Activated T-cell treated with anti-CD3 and anti-CD28 coated beads for 48 hours (primary cell): Measurements from ENCODE around the gene CEP72.
A peak's percentile ranks its signal among the peaks of the same experiment; 100 is the strongest.
"Not testable (repeated sequence)": the region's sequence is repeated elsewhere in the genome, so short reads cannot be mapped to it uniquely, and the experiment has no call there.

ENCODE experiments used
- DNase-seq: peaks from one replicate; pipeline ENCODE4 v3.0.0-alpha.2; 2020; ENCODE audit warnings: low read depth

CEP72 gene, protein sequence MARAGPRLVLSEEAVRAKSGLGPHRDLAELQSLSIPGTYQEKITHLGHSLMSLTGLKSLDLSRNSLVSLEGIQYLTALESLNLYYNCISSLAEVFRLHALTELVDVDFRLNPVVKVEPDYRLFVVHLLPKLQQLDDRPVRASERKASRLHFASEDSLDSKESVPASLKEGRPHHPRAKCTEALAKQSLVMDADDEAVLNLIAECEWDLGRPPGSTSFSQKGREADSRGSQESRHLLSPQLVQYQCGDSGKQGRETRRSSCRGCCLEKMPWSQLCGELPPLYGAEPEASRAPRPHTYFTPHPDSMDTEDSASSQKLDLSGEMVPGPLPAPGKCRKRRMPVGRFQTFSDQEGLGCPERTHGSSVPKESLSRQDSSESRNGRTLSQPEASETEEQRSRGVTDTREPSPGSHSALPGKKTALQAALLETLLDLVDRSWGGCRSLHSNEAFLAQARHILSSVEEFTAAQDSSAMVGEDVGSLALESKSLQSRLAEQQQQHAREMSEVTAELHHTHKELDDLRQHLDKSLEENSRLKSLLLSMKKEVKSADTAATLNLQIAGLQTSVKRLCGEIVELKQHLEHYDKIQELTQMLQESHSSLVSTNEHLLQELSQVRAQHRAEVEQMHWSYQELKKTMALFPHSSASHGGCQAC

DNA sequence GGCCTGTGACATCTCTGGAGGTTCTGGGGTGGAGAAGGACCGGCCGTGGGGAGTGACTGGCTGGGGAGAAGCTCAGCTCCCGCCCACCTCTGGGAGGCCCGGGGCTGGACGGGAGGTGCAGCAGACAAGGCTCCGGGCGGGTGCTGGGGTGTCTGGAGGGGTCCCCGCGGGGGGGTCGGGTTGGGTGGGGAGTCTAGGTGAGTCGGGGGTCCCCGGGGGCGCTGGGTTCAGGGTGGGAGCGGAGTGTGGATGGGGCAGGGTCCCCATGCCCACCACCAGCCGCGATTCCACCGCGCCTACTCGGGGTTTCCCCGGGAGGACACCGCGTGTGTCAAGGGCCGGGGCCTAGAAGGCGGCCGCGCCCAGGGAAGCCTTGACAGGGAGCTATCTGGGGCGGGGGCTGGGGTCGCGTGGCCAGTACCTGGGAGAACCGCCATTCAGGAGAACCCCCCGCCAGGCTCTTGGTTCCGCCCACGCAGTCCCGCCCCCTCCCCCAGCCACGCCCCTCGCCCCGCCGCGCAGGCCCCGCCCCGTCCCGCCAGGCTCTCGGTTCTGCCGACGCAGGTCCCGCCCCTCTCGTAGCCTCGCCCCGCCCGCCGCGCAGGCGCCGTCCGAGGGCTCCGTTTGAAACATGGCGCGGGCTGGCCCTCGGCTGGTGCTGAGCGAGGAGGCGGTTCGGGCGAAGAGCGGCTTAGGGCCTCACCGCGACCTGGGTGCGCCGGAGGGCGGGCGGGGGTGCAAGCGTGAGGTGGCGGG is at the start of gene CEP72:
CEP72 (plus strand) TSS at position 610 of the 756 bp plus-strand sequence; CDS start at position 632, 22 bp downstream.
- DNase-seq, result peak; percentile 93

DNA sequence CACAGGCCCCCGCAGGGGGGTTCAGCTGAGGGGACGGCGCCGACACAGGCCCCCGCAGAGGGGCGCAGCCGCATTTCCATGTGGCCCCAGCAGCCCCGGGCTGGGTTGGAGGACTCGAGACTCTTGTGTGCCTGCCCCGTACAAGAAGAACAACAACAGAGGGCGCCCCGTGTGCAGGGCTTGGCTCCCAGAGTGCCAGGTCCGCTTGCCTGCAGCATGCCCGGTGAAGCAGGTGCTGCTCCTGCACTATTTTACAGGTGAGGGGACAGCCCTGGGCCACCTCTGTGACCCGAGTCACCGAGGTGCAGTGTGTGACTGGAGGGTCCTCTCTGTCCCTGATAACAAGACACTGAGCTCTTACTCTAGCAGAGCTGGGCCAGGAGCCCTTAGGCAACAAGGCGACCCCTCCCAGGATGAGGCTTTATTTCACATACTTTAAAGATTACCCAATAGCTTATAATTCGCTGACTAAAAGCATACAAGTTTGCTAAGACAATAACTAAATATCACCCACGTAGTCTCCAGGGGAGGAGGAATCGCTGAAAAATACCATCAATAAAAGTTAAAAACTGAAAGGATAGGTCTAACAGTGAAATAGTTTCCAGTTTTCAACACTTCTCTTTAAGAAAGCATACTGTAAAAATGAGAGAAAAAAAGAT is 46.2 kb upstream of the CEP72 start:
- DNase-seq, result no peak

DNA sequence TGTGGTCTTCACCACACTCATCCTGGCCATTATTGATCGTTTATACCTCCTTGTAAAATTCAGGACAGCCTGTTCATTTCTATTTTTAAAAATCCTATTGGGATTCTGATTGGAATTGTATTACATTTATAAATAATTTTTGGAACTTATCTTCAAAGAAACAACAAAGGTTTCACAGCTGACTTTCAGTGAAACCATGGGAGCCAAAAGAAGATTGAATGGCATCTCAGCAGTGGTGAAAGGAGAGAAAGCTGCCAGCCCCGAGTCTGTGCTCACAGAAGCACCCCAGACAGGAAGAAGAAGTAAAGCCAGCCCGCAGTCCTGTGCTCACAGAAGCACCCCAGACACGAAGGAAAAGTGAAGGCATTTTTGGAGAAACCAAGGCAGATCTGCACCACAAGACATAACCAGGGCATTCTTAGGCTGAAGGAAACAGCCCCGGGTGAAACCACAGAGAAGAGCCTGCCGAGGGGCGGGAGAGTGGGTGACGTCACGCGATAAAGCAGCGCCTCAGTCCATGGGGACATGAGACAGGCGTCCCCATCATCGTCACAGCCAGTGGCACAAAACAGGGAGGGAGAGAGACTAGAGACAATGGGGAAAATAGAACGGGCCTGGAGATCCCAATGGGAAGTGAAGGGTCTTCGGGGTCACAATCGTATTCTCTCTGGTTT is 45.4 kb upstream of the CEP72 start:
- no peak for DNase-seq

DNA sequence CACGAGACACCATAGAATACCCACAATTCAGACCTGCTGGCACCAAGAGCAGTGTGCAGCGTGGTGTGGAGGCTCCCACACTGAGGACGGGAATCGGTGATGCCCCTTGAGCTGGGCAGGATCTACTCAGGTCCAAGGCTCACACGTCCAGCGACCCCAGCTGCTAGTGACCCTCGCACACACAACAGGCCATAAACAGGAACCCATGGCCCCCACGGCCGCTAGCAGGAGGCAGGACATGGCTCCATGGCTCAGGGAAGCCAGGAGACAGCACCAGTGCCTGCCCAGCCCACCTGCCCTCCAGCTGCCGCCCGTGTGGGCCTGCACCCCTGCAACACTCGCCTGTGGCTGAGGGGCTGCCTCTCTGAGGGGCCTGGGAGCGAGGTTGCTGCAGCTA is 44.5 kb upstream of the CEP72 start:
- DNase-seq, result no peak

DNA sequence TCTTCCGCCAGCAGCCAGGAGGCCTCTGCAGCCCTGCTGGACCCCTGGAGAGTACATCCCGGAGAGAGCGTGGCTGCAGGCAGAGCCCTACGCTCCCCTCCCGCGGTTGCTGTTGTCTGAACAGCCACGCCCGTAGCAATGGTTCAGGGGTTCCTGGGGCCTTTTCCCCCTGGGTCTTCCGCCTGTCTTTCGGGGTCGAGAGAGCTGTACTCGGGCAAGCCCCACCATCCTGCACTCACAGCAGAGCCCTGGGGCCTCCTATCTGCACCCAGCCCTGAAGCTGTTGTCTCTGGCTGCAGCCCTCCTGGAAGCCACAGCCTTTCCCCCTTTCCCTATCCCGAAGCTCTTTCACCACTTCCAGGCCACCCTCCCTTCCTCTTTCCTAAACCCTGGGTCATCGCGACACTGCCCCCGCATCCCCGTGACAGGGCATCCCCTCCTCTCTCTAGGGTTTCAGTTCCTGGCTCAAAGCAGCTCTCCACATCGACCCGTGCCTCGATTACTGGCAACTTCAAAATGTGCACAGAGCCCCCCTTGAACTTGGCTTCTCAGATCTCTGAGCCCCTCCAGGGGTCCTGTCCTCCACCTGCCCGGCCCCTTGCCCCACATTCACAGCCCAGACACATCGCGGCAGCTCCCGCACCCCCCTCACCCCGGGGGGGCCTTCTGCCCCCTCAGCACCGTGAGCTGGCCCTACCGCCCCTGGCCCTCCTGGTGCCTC is 43.9 kb upstream of the CEP72 start:
- DNase-seq, result no peak

DNA sequence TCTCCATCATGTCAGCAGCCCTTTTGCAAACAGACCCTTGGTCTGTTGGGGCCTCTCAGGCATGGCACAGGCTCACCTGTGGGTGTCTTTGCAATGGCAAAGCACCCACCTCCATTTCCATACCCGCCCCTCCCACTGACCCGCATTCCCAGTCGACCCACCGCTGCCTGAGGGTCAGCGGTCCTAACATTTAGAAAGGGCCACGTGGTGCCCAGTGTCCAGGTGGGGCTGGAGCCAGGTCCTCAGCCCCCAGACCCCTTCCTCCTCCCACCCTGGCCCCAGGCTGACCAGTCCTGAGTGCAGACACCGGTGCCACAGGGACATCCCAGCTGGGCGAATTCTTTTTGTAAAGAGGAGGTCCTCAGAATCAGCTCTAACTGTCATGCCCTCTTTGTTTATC is 43.3 kb upstream of the CEP72 start:
- DNase-seq, result no peak

DNA sequence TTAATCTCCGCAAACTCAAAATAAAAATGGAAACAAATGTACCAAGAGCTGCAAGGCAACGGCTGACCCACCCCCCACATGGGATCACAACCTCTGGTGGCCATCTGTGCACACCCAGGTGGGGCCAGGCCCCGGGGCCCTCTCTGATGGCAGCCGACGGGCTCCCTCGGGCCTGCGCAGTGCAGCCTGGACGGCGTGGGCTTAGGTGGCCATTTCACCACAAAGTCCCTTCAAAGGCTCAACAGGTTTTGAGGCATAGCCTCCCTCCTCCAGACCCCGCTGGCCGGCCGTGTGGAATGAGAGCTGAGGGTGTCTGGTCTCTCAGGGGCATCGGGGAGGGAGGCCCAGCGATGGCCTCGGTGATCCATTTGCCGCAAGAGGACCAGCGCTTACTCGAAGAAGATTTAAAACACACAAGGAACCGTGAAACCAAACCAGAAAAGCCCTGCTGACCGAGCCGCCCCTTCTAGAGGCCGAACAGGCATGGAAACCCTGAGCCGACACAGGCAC is 42.7 kb upstream of the CEP72 start:
- no peak for DNase-seq

DNA sequence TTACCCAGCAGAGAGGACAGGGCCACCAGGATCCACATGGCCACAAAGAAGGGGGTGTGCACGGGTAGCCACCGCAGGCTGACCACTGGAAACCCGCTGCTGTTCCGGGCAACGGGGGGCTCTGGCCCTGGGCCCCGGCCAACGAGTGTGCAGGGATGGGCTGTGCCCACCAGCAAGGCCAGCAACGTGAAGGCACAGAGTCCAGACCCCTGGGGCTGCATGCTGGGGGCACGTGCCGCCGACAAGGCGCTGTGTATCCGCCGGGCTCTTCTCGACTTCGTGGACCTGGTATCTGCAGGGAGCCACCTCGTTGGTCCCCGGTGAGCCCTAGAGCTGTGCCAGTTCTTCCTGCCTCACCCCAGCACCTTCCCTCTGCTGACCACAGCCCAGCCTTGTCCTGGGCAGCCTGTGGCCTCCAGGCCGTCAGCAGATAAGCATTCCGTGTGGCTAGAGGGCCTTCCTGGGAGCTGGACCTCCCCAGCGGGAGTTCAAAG is 42.2 kb upstream of the CEP72 start:
- no peak for DNase-seq

DNA sequence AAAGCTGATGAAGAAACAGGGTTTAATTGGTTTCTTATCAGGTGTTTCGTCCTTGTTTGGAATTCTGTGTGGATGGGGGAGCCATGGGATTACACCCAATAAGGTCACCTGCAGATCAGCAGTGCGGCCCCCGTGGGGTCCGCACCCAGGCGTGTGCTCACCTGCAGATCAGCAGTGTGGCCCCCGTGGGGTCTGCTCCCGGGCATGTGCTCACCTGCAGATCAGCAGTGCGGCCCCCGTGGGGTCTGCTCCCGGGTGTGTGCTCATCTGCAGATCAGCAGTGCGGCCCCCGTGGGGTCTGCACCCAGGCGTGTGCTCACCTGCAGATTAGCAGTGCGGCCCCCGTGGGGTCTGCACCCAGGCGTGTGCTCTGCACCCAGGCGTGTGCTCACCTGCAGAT is 41.7 kb upstream of the CEP72 start:
- no peak for DNase-seq

DNA sequence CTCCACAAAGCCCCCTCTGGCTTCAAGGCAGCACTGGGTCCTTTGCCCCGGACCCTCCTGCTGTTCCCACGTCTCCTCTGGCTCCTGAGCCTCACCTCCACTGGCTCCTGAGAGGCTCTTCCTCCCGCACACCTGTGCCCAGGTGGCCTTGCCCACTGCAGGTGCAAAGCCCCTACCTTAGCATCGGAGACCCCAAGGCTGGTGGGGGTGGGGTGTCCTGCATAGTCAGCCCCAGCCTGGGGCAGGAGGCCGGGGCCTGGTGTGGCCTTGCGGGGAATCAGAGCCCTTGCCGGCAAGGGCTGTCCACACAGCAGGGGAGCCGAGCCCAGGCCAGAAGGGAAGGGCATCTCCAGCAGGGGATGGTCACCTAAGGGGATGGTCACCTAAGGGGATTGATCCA is 41.3 kb upstream of the CEP72 start:
- no peak for DNase-seq

DNA sequence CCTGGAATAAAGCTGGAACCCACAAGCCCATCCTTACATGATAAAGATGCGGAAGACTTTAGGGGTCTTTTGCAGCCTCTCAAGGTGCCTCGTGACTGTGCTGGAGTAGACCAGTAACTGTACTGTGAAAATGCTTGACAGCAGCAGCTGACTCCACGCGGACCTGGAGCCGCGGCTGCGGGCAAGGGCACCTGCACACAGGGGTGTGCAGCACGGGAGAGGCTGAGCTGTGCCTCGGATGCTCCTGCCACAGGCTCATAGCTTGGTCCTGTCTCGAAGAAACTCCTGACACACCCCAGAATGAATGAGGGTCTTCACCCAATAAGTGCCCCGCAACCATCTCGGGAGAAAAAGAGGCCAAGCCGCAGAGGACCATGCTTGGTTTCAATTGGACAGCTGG is 40.3 kb upstream of the CEP72 start:
- DNase-seq, result no peak

DNA sequence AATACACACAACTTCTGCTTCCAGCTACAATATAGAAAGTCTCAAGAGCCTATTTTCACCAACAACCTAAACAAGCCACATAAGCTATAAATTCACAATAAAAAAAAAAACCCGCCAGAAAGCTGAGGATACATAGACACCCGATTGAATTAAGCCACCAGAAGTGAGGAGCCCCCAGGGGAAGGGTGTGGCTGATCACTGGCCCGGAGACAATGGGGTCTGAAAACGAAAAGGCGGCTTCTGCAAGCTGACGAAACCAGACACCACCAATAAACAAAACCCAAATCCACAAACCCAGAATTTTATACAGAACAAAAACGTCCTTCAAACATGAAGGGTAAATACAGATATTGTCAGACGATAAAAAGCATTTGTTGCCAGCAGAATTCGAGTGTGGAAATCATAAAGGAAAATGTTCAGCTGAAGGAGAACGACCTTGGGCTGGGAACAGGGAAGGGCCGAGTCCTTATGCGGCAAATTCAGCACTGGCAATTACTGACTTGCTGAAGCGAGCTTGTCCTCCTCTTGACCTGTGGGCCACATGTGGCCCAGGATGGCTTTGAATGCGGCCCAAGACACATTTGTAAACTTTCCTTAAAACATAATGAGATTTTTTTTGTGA is 39.6 kb upstream of the CEP72 start:
- no peak for DNase-seq

DNA sequence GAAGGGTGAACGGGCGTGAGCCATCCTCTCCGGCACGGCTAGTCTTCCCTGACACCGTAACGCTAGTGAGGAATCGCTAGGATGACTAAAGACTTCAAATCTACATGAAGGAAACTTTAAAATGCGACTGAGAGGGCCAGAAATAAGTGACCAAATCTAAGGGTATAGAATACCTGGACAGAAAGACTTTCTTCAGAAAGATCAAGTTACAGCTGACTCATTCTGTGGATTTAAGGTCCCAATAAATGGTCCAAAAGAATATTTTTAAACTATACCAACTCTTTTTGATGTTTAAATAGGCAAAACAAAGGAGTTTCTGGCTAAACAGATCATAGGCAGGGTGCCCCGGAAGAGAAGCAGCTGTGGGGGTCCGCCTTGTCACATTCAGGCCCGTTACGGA is 38.9 kb upstream of the CEP72 start:
- no peak for DNase-seq

DNA sequence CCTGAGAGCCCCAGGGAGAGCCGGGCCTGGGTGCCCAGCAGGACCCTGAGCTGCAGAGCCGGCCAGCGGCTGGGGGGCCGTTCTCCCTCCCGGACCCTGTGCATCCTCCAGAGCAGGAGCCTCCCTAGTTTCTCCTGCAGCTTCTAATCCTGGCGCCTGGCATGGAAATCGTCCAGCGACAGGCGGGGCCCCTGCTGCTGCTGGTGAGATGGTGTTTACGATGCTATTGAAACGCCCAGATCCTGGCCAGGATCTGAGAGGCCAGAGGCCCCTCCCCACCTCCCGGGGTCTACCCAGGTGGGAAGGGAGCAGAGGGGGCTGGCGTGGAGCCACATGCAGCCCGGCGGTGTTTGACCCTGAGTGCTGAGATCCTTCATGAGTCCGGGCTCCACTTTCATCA is 38.2 kb upstream of the CEP72 start:
- no peak for DNase-seq

DNA sequence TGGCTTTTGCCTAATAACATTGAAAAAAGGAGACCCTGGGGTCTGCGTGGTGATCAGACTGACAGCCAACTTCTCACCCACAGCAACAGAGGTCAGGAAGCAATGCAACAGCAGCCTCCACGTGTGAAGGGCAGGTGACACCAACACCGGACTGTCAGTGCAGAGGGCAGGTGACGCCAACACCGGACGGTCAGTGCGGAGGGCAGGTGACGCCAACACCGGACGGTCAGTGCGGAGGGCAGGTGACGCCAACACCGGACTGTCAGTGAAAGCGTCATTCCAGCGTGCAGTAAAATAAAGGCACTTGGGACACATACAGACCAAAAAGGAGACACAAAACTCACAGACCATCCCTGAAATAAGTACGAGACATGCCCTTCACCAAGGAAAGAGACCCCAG is 37.2 kb upstream of the CEP72 start:
- no peak for DNase-seq

DNA sequence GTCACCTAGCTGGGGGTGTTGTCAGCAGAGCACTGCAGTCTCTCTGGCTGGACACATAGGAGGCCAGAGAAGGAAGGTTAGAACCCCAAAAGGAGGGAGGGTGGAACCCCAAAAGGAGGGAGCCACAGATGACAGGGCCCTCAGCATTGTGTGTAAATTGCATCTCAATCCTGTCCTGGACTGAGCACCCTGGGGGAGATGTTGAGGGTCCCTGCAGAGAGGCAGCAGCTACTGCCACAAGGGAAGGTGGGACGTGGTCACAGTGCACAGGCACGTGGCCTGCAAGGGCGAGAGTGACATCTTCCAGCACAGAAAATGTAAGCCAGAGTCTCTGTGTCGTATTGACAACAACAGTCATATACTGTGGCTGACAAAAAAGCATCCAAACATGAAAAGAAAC is 36.5 kb upstream of the CEP72 start:
- no peak for DNase-seq

DNA sequence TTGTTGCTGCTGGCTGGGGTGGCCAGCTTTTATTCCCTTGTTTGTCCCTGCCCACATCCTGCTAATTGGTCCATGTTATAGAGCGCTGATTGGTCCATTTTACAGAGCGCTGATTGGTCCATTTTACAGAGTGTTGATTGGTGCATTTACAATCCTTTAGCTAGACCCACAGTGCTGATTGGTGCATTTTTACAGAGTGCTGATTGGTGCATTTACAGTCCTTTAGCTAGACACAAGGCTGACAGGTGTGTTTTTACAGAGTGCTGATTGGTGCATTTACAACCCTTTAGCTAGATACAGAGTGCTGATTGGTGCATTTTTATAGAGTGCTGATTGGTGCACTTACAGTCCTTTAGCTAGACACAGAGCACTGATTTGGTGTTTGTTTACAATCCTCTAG is 34.9 kb upstream of the CEP72 start:
- DNase-seq, result not testable (repeated sequence)

DNA sequence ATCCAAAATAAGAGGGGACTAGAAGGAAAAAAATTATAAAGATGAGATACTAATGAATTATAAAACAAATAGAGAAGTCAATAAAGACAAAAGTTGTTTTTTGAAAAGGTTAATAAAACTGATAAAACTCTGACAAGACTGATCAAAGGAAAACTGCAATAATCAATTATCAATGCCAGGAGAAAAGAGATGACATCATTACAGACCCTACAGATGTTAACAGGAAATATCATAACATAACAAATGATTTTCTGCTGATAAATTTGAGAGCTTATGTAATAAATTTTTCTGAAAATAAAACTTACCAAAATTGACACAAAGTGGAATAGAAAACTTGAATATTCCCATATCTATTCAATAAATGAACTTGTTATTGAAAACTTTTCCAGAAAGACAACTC is 34.3 kb upstream of the CEP72 start:
- DNase-seq, result no peak

DNA sequence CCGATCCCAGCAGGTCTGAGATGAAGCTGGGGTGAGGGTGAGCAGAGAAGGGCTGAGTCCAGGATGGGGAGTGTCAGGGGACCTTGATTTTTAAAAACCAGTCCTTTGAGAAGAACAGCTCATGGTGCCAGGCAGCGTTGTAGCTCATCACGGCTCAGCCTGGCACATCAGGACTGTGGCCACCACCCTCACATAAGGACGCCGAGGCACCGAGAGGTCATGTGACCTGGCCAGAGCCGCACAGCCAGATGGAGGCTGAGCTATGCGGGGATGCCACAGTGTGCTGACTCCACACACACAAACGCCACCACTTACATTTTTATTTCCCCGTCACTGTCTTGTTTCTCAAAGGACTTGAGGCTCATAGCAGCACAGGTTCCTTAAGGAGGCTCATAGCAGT is 32.9 kb upstream of the CEP72 start:
- DNase-seq, result no peak

DNA sequence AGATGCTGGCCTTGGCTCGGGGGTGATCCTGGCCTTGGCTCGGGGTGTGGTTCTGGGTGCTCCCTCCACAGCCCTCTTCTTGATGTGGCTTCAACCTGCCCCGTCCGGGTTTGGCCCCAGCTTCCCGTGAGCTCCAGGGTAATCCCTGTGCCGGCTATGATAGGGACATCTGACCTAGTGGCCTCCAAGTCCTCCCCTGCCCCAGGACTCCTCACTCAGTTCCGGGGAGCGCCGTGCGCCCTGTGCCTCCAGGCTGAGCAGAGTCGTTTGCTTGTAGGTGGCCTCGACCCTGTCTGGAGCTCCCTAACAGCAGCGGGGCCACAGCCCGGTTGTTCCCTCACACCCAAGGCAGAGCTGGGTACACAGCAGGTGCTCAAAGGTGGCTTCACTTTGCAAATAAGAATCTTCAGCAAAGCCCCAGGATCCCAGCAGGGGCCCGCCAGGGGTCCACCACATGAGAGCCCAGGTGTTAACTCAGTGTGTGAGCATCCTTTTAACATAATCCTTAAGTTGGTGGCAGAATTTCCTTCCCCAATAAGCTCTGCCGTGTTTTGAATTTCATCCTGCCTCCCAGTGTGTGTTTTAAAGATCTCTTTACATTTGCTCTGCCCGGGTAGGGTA is 32.3 kb upstream of the CEP72 start:
- no peak for DNase-seq
